KMS-11 (cell line): ENCODE measurements around the gene SEC24B.
"Not testable (repeated sequence)": the region's sequence is repeated elsewhere in the genome, so short reads cannot be mapped to it uniquely, and the experiment has no call there.

Source experiments
- H2AFZ ChIP-seq: fragments of 200-600 bp; sonication (generic); 2 replicates; pipeline ENCODE4 v1.6.1; 2016; ENCODE audit warnings: antibody characterized with exemption, mixed run types, low read depth
- H3K27ac ChIP-seq: fragments of 200-600 bp; sonication (generic); 2 replicates; pipeline ENCODE4 v1.6.1; 2016; ENCODE audit warnings: mild to moderate bottlenecking, mixed run types
- H3K27me3 ChIP-seq: fragments of 200-600 bp; sonication (generic); 2 replicates; pipeline ENCODE4 v1.6.1; 2017; ENCODE audit warnings: mild to moderate bottlenecking, low read depth, mixed run types, moderate library complexity; ENCODE audit not compliant: insufficient read depth
- H3K36me3 ChIP-seq: fragments of 200-600 bp; sonication (generic); 2 replicates; pipeline ENCODE4 v1.6.1; 2017; ENCODE audit warnings: mild to moderate bottlenecking, mixed run types; ENCODE audit not compliant: insufficient read depth
- H3K4me1 ChIP-seq: fragments of 200-600 bp; sonication (generic); 2 replicates; pipeline ENCODE4 v1.6.1; 2016; ENCODE audit warnings: mild to moderate bottlenecking, low read depth, mixed run types; ENCODE audit not compliant: poor library complexity, severe bottlenecking
- H3K4me2 ChIP-seq: fragments of 200-600 bp; sonication (generic); 2 replicates; pipeline ENCODE4 v1.7.0; 2016; ENCODE audit warnings: mild to moderate bottlenecking, mixed run types
- H3K4me3 ChIP-seq: fragments of 200-600 bp; sonication (generic); IDR thresholded peaks from 2 replicates; pipeline ENCODE4 v1.6.1; 2017; ENCODE audit warnings: low read depth, low read length, mixed read lengths; ENCODE audit not compliant: insufficient read depth
- H3K79me2 ChIP-seq: fragments of 200-600 bp; sonication (generic); 2 replicates; pipeline ENCODE4 v1.6.1; 2016; ENCODE audit warnings: low read depth, mixed run types; ENCODE audit not compliant: insufficient read depth
- H3K9ac ChIP-seq: fragments of 200-600 bp; sonication (generic); 2 replicates; pipeline ENCODE4 v1.6.1; 2016; ENCODE audit warnings: mild to moderate bottlenecking, mixed run types
- H4K20me1 ChIP-seq: fragments of 200-600 bp; sonication (generic); 2 replicates; pipeline ENCODE4 v1.6.1; 2016; ENCODE audit warnings: mild to moderate bottlenecking, mixed run types; ENCODE audit not compliant: insufficient read depth
- CTCF ChIP-seq: fragments of 200-600 bp; sonication (generic); conservative IDR thresholded peaks from 2 replicates; pipeline ENCODE4 v1.6.1; 2017; ENCODE audit warnings: low read depth, mild to moderate bottlenecking, antibody characterized with exemption, low read length, moderate library complexity, mixed read lengths

The SEC24B gene

GRCh38 chr4:109451544-109452273, 18.1 kb downstream of the SEC24B start:
- H4K20me1 ChIP-seq: no peaks in the 10 kb centered on the region

GRCh38 chr4:109453110-109453509, 19.5 kb downstream of the SEC24B start:
- not testable (repeated sequence) for H3K36me3 ChIP-seq, H4K20me1 ChIP-seq

More at GRCh38 chr4:109451544-109452273, 18.1 kb downstream of the SEC24B start:
- H3K79me2 ChIP-seq: peaks cover 75% of the 10 kb centered on the region
- TF ChIP-seq CTCF: no peak
- H3K36me3 ChIP-seq: no peaks in the 10 kb centered on the region
- H3K4me1 ChIP-seq: peaks cover 14% of the 10 kb centered on the region
- no peak overlapping the region for H2AFZ ChIP-seq
- H3K4me2 ChIP-seq: no peak overlapping the region
- H3K27ac ChIP-seq: no peak overlapping the region
- no peak overlapping the region for H3K9ac ChIP-seq
- H3K4me3 ChIP-seq: no peak overlapping the region
- no peaks in the 10 kb centered on the region for H3K27me3 ChIP-seq

GRCh38 chr4:109462297-109462696, 28.7 kb downstream of the SEC24B start:
- peaks cover 37% of the 10 kb centered on the region; the same call in 1 of the 2 replicates for H3K79me2 ChIP-seq
- peaks cover 12% of the 10 kb centered on the region for H3K4me1 ChIP-seq
- 0 out of 2 replicates have a peak, but pooled peaks cover 3% of the 10 kb centered on the region for H4K20me1 ChIP-seq
- no peak overlapping the region for H3K9ac ChIP-seq
- no peak for TF ChIP-seq CTCF
- H2AFZ ChIP-seq: no peak overlapping the region
- H3K4me2 ChIP-seq: no peak overlapping the region
- H3K4me3 ChIP-seq: no peak overlapping the region
- peaks cover 10% of the 10 kb centered on the region; the same call in 1 of the 2 replicates for H3K36me3 ChIP-seq
- H3K27ac ChIP-seq: no peak overlapping the region
- H3K27me3 ChIP-seq: no peaks in the 10 kb centered on the region

More at GRCh38 chr4:109453110-109453509, 19.5 kb downstream of the SEC24B start:
- H3K9ac ChIP-seq, H3K27ac ChIP-seq, H3K4me1 ChIP-seq, H3K4me2 ChIP-seq, H2AFZ ChIP-seq, H3K27me3 ChIP-seq, H3K4me3 ChIP-seq: not testable (repeated sequence)
- H3K79me2 ChIP-seq: peaks cover 74% of the 10 kb centered on the region

DNA sequence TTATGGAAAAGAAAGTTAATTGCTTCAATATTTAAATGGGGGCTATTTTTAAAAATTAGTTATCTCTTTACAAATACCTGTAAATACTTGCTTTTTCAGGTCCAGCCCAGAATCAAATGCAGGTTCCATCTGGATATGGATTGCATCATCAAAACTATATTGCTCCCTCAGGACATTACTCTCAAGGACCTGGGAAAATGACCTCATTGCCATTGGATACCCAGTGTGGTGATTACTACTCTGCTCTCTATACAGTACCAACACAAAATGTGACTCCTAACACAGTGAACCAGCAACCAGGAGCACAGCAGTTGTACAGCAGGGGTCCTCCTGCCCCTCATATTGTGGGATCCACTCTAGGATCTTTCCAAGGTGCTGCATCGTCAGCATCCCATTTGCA, 29.2 kb downstream of the SEC24B start:
- 0 out of 2 replicates have a peak, but pooled peaks cover 3% of the 10 kb centered on the region for H4K20me1 ChIP-seq
- H3K27me3 ChIP-seq: no peaks in the 10 kb centered on the region
- H3K27ac ChIP-seq: no peak overlapping the region
- peaks cover 10% of the 10 kb centered on the region; the same call in 1 of the 2 replicates for H3K36me3 ChIP-seq
- H3K4me3 ChIP-seq: no peak overlapping the region
- no peak overlapping the region for H2AFZ ChIP-seq
- TF ChIP-seq CTCF: no peak
- no peak overlapping the region for H3K9ac ChIP-seq
- peaks cover 12% of the 10 kb centered on the region for H3K4me1 ChIP-seq
- H3K79me2 ChIP-seq: peaks cover 32% of the 10 kb centered on the region; the same call in 1 of the 2 replicates
- no peak overlapping the region for H3K4me2 ChIP-seq

- no peak overlapping the region for H3K4me2 ChIP-seq
- H3K9ac ChIP-seq: no peak overlapping the region
- peaks cover 16% of the 10 kb centered on the region; the same call in 1 of the 2 replicates for H3K79me2 ChIP-seq
- H3K36me3 ChIP-seq: peaks cover 10% of the 10 kb centered on the region; the same call in 1 of the 2 replicates
- no peaks in the 10 kb centered on the region for H4K20me1 ChIP-seq
- no peak overlapping the region for H3K4me3 ChIP-seq
- H3K27ac ChIP-seq: no peak overlapping the region
- no peaks in the 10 kb centered on the region for H3K27me3 ChIP-seq
- peaks cover 12% of the 10 kb centered on the region for H3K4me1 ChIP-seq
- no peak for TF ChIP-seq CTCF
- H2AFZ ChIP-seq: no peak overlapping the region
Measured at GRCh38 chr4:109465069-109465468, 31.5 kb downstream of the SEC24B start.
